HEK293 (cell line): Measurements from ENCODE around the gene CCDC120.

Source experiments
- CTCF ChIA-PET: fragments of 350-600 bp; formaldehyde crosslinking; extraction: SDS; loops from one replicate; lab custom pipeline; 2021; ENCODE audit warnings: antibody characterized with exemption; lab: Yijun Ruan, JAX
- POLR2A ChIA-PET: fragments of 300-600 bp; formaldehyde crosslinking; extraction: SDS; loops from one replicate; lab custom pipeline; 2020; ENCODE audit warnings: antibody characterized with exemption, inconsistent platforms; lab: Yijun Ruan, JAX
- H3K27ac ChIP-seq: fragments of 200-500 bp; sonication (Bioruptor generic); 2 replicates; pipeline ENCODE4 v1.5.1; 2014; ENCODE audit warnings: low read depth, low read length, control low read depth, inconsistent platforms; ENCODE audit errors: extremely low read depth
- H3K36me3 ChIP-seq, 2 experiments: fragments of 200-500 bp in 1 of 2; sonication (Bioruptor generic) in 1 of 2; 1 replicate in 1 of 2; 2 replicates in 1 of 2; pipeline ENCODE4 v1.5.1; 2014 to 2017; ENCODE audit warnings: inconsistent platforms in 2 of 2, low read length in 2 of 2; ENCODE audit not compliant: control insufficient read depth in 2 of 2, insufficient read depth in 1 of 2
- H3K4me1 ChIP-seq: fragments of 200-500 bp; sonication (Bioruptor generic); 2 replicates; pipeline ENCODE4 v1.5.1; 2014; ENCODE audit warnings: mild to moderate bottlenecking, low read length, inconsistent platforms; ENCODE audit not compliant: control insufficient read depth, insufficient read depth
- H3K4me3 ChIP-seq: 2 replicates; pipeline ENCODE4 v1.5.1; 2011; ENCODE audit warnings: low read depth, mild to moderate bottlenecking, control low read depth, low read length, moderate library complexity
- H3K9me3 ChIP-seq: fragments of 200-500 bp; sonication (Bioruptor generic); 2 replicates; pipeline ENCODE4 v1.5.1; 2014; ENCODE audit warnings: low read depth, low read length, inconsistent platforms; ENCODE audit not compliant: control insufficient read depth, insufficient read depth
- BCL11B ChIP-seq: fragments of 450-650 bp; formaldehyde crosslinking; IDR thresholded peaks from 2 replicates; pipeline ENCODE4 v1.5.1; 2016; ENCODE audit warnings: low read depth, missing biosample characterization, missing genetic modification characterization
- FEZF1 ChIP-seq: fragments of 450-650 bp; formaldehyde crosslinking; IDR thresholded peaks from 2 replicates; pipeline ENCODE4 v1.5.1; 2016; ENCODE audit warnings: missing biosample characterization, missing genetic modification characterization
- GLI4 ChIP-seq: fragments of 450-650 bp; formaldehyde crosslinking; IDR thresholded peaks from 2 replicates; pipeline ENCODE4 v1.5.1; 2016; ENCODE audit warnings: missing biosample characterization, missing genetic modification characterization
- KLF8 ChIP-seq: fragments of 450-650 bp; formaldehyde crosslinking; IDR thresholded peaks from 2 replicates; pipeline ENCODE4 v1.5.1; 2016; ENCODE audit warnings: missing biosample characterization, missing genetic modification characterization
- PRDM1 ChIP-seq: fragments of 450-650 bp; formaldehyde crosslinking; IDR thresholded peaks from 2 replicates; pipeline ENCODE4; 2016; ENCODE audit warnings: missing biosample characterization, missing genetic modification characterization
- SCRT1 ChIP-seq: fragments of 450-650 bp; formaldehyde crosslinking; IDR thresholded peaks from 2 replicates; pipeline ENCODE4 v1.5.1; 2016; ENCODE audit warnings: missing biosample characterization, missing genetic modification characterization, borderline replicate concordance
- SP3 ChIP-seq: fragments of 450-650 bp; formaldehyde crosslinking; IDR thresholded peaks from 2 replicates; pipeline ENCODE4 v1.5.1; 2016; ENCODE audit warnings: missing biosample characterization, missing genetic modification characterization
- SP7 ChIP-seq: fragments of 450-650 bp; formaldehyde crosslinking; IDR thresholded peaks from 2 replicates; pipeline ENCODE4 v1.5.1; 2016; ENCODE audit warnings: missing biosample characterization, missing genetic modification characterization
- WT1 ChIP-seq: fragments of 450-650 bp; formaldehyde crosslinking; IDR thresholded peaks from 2 replicates; pipeline ENCODE4 v1.5.1; 2016; ENCODE audit warnings: missing biosample characterization, missing genetic modification characterization
- YY1 ChIP-seq: fragments of 450-650 bp; formaldehyde crosslinking; IDR thresholded peaks from 2 replicates; pipeline ENCODE4 v1.5.1; 2018; ENCODE audit warnings: missing biosample characterization, missing genetic modification characterization
- ZBTB20 ChIP-seq: fragments of 450-650 bp; formaldehyde crosslinking; IDR thresholded peaks from 2 replicates; pipeline ENCODE4 v1.5.1; 2016; ENCODE audit warnings: missing biosample characterization, missing genetic modification characterization
- ZNF10 ChIP-seq: fragments of 450-650 bp; formaldehyde crosslinking; IDR thresholded peaks from 2 replicates; pipeline ENCODE4 v1.5.1; 2017; ENCODE audit warnings: missing biosample characterization, missing genetic modification characterization
- ZNF132 ChIP-seq: fragments of 450-650 bp; formaldehyde crosslinking; IDR thresholded peaks from 2 replicates; pipeline ENCODE4 v1.5.1; 2017; ENCODE audit warnings: missing biosample characterization, missing genetic modification characterization, borderline replicate concordance
- ZNF146 ChIP-seq: fragments of 450-650 bp; formaldehyde crosslinking; IDR thresholded peaks from 2 replicates; pipeline ENCODE4 v1.5.1; 2016; ENCODE audit warnings: missing biosample characterization, missing genetic modification characterization
- ZNF157 ChIP-seq: fragments of 450-650 bp; formaldehyde crosslinking; IDR thresholded peaks from 2 replicates; pipeline ENCODE4 v1.5.1; 2016; ENCODE audit warnings: missing biosample characterization, missing genetic modification characterization
- ZNF19 ChIP-seq: fragments of 450-650 bp; formaldehyde crosslinking; IDR thresholded peaks from 2 replicates; pipeline ENCODE4; 2016; ENCODE audit warnings: missing biosample characterization, missing genetic modification characterization, low read depth
- ZNF24 ChIP-seq: fragments of 450-650 bp; formaldehyde crosslinking; IDR thresholded peaks from 2 replicates; pipeline ENCODE4 v1.5.1; 2016; ENCODE audit warnings: missing biosample characterization, missing genetic modification characterization
- ZNF341 ChIP-seq: fragments of 450-650 bp; formaldehyde crosslinking; IDR thresholded peaks from 2 replicates; pipeline ENCODE4; 2016; ENCODE audit warnings: low read depth, missing biosample characterization, missing genetic modification characterization
- ZNF350 ChIP-seq: fragments of 450-650 bp; formaldehyde crosslinking; IDR thresholded peaks from 2 replicates; pipeline ENCODE4 v1.5.0; 2017; ENCODE audit warnings: missing biosample characterization, mild to moderate bottlenecking, missing genetic modification characterization
- ZNF366 ChIP-seq: fragments of 450-650 bp; formaldehyde crosslinking; conservative IDR thresholded peaks from 2 replicates; pipeline ENCODE4 v1.5.1; 2016; ENCODE audit warnings: missing biosample characterization, missing genetic modification characterization
- ZNF416 ChIP-seq: fragments of 450-650 bp; formaldehyde crosslinking; IDR thresholded peaks from 2 replicates; pipeline ENCODE4 v1.5.1; 2016; ENCODE audit warnings: missing biosample characterization, missing genetic modification characterization
- ZNF473 ChIP-seq: fragments of 450-650 bp; formaldehyde crosslinking; IDR thresholded peaks from 2 replicates; pipeline ENCODE4 v1.5.1; 2017; ENCODE audit warnings: missing biosample characterization, missing genetic modification characterization
- ZNF549 ChIP-seq: fragments of 450-650 bp; IDR thresholded peaks from 2 replicates; pipeline ENCODE4 v1.5.1; 2018; ENCODE audit warnings: missing biosample characterization, missing genetic modification characterization, mild to moderate bottlenecking, inconsistent platforms, moderate library complexity
- ZNF558 ChIP-seq: fragments of 450-650 bp; formaldehyde crosslinking; IDR thresholded peaks from 2 replicates; pipeline ENCODE4 v1.5.1; 2016; ENCODE audit warnings: missing biosample characterization, missing genetic modification characterization
- ZNF677 ChIP-seq: fragments of 450-650 bp; IDR thresholded peaks from 2 replicates; pipeline ENCODE4 v1.5.0; 2018; ENCODE audit warnings: missing biosample characterization, mild to moderate bottlenecking, missing genetic modification characterization, moderate library complexity
- ZNF777 ChIP-seq: fragments of 450-650 bp; formaldehyde crosslinking; IDR thresholded peaks from 2 replicates; pipeline ENCODE4 v1.5.1; 2017; ENCODE audit warnings: missing biosample characterization, missing genetic modification characterization, borderline replicate concordance
- ZNF830 ChIP-seq: fragments of 450-650 bp; IDR thresholded peaks from 2 replicates; pipeline ENCODE4 v1.5.0; 2018; ENCODE audit warnings: missing biosample characterization, missing genetic modification characterization, low read depth, mild to moderate bottlenecking, moderate library complexity
- TF ChIP-seq, protein P1 (sequence below): fragments of 450-650 bp; formaldehyde crosslinking; IDR thresholded peaks from 2 replicates; pipeline ENCODE4 v1.5.1; 2016; ENCODE audit warnings: missing biosample characterization, missing genetic modification characterization
- TF ChIP-seq, protein P2 (sequence below): fragments of 450-650 bp; formaldehyde crosslinking; IDR thresholded peaks from 2 replicates; pipeline ENCODE4 v1.5.1; 2017; ENCODE audit warnings: missing biosample characterization, mild to moderate bottlenecking, missing genetic modification characterization, moderate library complexity
- TF ChIP-seq, protein P3 (sequence below): fragments of 450-650 bp; formaldehyde crosslinking; IDR thresholded peaks from 2 replicates; pipeline ENCODE4; 2016; ENCODE audit warnings: missing biosample characterization, missing genetic modification characterization
- TF ChIP-seq, protein P4 (sequence below): fragments of 450-650 bp; formaldehyde crosslinking; IDR thresholded peaks from 2 replicates; pipeline ENCODE4 v1.5.1; 2016; ENCODE audit warnings: missing biosample characterization, missing genetic modification characterization
- TF ChIP-seq, protein P5 (sequence below): fragments of 450-650 bp; formaldehyde crosslinking; IDR thresholded peaks from 2 replicates; pipeline ENCODE4 v1.5.1; 2016; ENCODE audit warnings: missing biosample characterization, missing genetic modification characterization

Gene CCDC120

DNA sequence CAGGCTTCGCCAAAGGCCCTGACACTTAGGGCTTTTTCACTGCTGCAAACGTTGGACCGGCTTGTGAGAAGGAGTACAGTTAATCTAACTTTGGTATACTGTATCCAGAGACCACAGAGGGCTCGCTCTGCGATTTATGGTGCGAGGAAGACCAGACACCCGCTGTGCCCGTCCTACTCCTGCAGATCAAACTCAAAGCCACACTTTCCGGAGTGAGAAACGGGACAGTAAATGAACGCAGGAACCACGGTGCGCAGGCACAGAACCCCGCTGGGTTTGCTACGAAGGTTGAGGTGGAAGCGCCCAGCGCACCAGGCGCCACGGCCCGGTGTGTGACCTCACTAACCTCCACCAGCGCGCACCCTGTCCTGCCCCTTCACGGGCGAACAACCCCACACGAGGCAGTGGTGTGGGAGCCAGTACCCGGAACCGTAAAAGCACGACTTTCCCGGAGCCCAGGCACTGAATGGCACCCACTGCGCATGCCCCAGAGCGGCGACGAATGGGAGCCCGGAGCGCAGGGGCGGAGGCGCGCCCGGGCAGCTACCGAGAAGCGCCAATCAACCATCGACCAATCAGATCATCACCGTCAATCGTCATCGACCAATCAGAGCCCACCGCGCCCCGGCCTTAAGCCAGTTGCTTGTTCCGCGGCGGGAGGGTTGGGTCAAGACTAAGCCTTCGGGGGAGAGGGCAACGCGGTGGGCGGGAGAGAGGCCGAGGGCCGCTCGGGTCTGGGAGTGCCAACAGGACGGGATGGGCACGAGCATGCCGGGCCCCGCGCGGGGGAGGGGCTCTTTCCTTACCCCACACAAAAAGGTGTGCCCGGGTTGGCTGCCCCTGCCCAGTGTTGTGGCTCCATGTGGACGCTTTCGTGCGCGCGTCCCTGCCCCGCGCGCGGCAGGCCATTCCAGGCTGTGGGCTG is 42.2 kb downstream of the CCDC120 start:
- Histone ChIP-seq H3K36me3 (peaks cover under 1% of the 10 kb centered on the region in 2 experiments; a peak in 2 of 3 replicates), H3K4me3 (peak overlapping the region; percentile 65), H3K9me3 (no peaks in the 10 kb centered on the region), H3K27ac (peak overlapping the region; percentile 47; the same call in 1 of the 2 replicates), H3K4me1 (no peaks in the 10 kb centered on the region)
- POLR2A ChIA-PET: interaction anchor here (0.6 to 1.0 kb wide), 9 partner anchors 10 to 168 kb away, joined by 3 to 6 read pairs (median 3); partner anchors contain the start of gene WDR45
- CTCF ChIA-PET: no interaction called here
- TF ChIP-seq ZNF350 (tag by site-specific recombination) (no peak), ZNF416 (tag by site-specific recombination) (no peak), ZNF366 (no peak), ZNF10 (no peak), ZNF473 (tag by site-specific recombination) (no peak), ZBTB20 (tag by site-specific recombination) (peak; percentile 98), WT1 (tag by site-specific recombination) (no peak), ZNF341 (tag by site-specific recombination) (peak; percentile 98), ZNF830 (tag by site-specific recombination) (no peak), ZNF157 (tag by site-specific recombination) (no peak), BCL11B (tag by site-specific recombination) (no peak), ZNF677 (tag by site-specific recombination) (no peak), ZNF132 (tag by site-specific recombination) (no peak), ZNF146 (tag by site-specific recombination) (no peak), YY1 (no peak), FEZF1 (tag by site-specific recombination) (no peak), SCRT1 (tag by site-specific recombination) (no peak), SP7 (0 out of 2 replicates have a peak, but pooled peaks have one; percentile 49), ZNF558 (tag by site-specific recombination) (no peak), ZNF777 (no peak), KLF8 (tag by site-specific recombination) (peak; percentile 78), SP3 (tag by site-specific recombination) (peak; percentile 83), ZNF19 (tag by site-specific recombination) (no peak), PRDM1 (tag by site-specific recombination) (peak; percentile 63), ZNF549 (tag by site-specific recombination) (no peak), ZNF24 (tag by site-specific recombination) (no peak), GLI4 (tag by site-specific recombination) (no peak)
- TF ChIP-seq, protein P1, sequence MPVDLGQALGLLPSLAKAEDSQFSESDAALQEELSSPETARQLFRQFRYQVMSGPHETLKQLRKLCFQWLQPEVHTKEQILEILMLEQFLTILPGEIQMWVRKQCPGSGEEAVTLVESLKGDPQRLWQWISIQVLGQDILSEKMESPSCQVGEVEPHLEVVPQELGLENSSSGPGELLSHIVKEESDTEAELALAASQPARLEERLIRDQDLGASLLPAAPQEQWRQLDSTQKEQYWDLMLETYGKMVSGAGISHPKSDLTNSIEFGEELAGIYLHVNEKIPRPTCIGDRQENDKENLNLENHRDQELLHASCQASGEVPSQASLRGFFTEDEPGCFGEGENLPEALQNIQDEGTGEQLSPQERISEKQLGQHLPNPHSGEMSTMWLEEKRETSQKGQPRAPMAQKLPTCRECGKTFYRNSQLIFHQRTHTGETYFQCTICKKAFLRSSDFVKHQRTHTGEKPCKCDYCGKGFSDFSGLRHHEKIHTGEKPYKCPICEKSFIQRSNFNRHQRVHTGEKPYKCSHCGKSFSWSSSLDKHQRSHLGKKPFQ (tag by site-specific recombination): no peak
- TF ChIP-seq, protein P2, sequence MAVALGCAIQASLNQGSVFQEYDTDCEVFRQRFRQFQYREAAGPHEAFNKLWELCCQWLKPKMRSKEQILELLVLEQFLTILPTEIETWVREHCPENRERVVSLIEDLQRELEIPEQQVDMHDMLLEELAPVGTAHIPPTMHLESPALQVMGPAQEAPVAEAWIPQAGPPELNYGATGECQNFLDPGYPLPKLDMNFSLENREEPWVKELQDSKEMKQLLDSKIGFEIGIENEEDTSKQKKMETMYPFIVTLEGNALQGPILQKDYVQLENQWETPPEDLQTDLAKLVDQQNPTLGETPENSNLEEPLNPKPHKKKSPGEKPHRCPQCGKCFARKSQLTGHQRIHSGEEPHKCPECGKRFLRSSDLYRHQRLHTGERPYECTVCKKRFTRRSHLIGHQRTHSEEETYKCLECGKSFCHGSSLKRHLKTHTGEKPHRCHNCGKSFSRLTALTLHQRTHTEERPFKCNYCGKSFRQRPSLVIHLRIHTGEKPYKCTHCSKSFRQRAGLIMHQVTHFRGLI (tag by site-specific recombination): no peak
- TF ChIP-seq, protein P3, sequence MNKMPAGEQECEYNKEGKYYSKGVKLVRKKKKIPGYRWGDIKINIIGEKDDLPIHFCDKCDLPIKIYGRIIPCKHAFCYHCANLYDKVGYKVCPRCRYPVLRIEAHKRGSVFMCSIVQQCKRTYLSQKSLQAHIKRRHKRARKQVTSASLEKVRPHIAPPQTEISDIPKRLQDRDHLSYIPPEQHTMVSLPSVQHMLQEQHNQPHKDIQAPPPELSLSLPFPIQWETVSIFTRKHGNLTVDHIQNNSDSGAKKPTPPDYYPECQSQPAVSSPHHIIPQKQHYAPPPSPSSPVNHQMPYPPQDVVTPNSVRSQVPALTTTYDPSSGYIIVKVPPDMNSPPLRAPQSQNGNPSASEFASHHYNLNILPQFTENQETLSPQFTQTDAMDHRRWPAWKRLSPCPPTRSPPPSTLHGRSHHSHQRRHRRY (tag by site-specific recombination): no peak
- TF ChIP-seq, protein P4, sequence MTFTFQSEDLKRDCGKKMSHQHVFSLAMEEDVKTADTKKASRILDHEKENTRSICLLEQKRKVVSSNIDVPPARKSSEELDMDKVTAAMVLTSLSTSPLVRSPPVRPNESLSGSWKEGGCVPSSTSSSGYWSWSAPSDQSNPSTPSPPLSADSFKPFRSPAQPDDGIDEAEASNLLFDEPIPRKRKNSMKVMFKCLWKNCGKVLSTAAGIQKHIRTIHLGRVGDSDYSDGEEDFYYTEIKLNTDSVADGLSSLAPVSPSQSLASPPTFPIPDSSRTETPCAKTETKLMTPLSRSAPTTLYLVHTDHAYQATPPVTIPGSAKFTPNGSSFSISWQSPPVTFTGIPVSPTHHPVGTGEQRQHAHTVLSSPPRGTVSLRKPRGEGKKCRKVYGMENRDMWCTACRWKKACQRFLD: no peak
- TF ChIP-seq, protein P5, sequence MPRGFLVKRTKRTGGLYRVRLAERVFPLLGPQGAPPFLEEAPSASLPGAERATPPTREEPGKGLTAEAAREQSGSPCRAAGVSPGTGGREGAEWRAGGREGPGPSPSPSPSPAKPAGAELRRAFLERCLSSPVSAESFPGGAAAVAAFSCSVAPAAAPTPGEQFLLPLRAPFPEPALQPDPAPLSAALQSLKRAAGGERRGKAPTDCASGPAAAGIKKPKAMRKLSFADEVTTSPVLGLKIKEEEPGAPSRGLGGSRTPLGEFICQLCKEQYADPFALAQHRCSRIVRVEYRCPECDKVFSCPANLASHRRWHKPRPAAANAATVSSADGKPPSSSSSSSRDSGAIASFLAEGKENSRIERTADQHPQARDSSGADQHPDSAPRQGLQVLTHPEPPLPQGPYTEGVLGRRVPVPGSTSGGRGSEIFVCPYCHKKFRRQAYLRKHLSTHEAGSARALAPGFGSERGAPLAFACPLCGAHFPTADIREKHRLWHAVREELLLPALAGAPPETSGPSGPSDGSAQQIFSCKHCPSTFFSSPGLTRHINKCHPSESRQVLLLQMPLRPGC (tag by site-specific recombination): no peak
